Measurements from ENCODE around the gene NPRL2. TPM values are rescaled to one million over a fixed set of nuclear protein-coding genes. Genes with fewer than 3 reads are reported as not detected.

The NPRL2 gene
- total RNA-seq (10 to 100 TPM; 52.8 to 63.8 TPM), polyA plus RNA-seq (10 to 100 TPM; 36.2 to 45.3 (median 36.4) TPM), total RNA-seq (42.1 to 69.4 (median 59.1) reads per million in 6 experiments)

DNA sequence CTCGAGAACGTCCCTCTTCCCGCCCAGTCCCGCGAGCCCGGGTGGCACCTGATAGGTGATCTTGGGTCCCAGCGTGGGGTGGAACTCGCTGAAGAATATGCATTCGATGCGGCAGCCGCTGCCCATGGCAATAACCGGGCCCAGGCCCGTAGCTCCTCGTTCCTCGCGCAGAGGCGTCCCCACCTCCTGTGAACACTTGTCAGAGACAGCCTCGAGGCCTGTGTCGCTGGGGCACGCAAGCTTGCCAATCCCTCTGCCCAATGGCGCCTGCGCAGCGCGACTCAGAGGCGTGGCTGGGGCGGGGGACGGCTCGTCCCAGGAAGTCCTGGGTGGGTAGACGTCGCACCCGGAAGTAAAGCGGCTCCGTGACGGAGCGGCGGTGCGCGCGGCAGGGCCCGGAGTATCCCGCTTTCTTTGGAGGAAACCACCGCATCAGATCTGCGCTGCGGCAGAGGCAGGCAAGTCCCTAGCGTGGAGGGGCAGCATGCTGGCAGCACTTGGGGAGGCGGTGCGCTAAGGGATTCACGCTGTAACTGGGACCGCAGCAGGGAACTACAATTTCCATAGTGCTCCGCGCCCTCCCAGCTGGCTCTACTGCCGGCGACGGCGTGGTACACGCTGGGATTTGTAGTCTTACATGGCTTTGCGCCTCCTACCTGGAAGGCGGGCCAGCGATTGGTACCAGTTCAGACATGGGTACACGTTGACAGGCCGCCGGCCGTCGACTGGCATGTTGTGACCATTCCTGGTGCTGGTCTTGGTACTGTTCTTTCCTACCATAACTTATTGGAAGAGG, at the start of gene NPRL2, which contains the start of gene CYB561D2:
TSS of gene NPRL2 (minus strand) at position 249 of the 796 bp plus-strand sequence. CDS start at position 126, 123 bp downstream.
TSS of gene CYB561D2 (plus strand) at position 336 of the 796 bp plus-strand sequence. CDS start 572 bp downstream, outside the sequence.
- no peaks in the 10 kb centered on the region for H3K9me3 Mint-ChIP-seq
- ATAC-seq (peak; percentile 89 to 90), DNase-seq (peak; percentile 97 to 99 (median 99))
- H3K4me1 Mint-ChIP-seq: peaks cover 34 to 82% (median 68%) of the 10 kb centered on the region in 4 donors
- H3K27ac Mint-ChIP-seq: peak within 1 kb of the TSS; percentile 98 to 100 (median 99)
- no peaks in the 10 kb centered on the region for H3K27me3 Mint-ChIP-seq
- POLR2A ChIA-PET: interaction anchor here (0.5 to 11.6 kb wide), 22 partner anchors 9 to 1355 kb away, joined by 3 to 318 read pairs (median 4); partner anchors contain the start of genes C3orf18, CISH, DCAF1 and HEMK1
- H3K4me3 Mint-ChIP-seq: peak within 1 kb of the TSS; percentile 94 to 99 (median 97)
- H3K36me3 Mint-ChIP-seq: peaks cover 0 to 40% (median 6%) of the 10 kb centered on the region in 3 donors

DNA sequence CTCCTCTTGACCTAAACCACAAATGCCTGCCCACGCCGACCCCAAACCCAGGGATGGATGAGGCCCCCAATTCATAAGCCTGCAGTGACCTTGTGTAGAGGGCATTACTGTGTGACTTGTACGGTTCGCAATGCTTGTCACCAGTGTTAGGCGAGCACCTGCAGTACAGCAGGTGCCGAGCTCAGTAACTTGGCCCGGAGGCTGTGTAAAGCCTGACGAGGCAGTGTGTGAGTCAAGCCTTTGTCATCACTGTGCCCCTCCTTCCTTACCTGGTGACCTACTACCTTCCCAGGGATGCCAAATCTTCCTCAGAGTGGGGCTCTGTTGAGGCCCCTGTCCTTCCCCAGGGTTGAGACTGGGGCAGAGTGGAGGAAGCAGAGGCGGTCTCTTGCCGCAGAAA, 45.9 kb upstream of the NPRL2 start:
- no peaks in the 10 kb centered on the region for H3K36me3 Mint-ChIP-seq
- no peaks in the 10 kb centered on the region for H3K9me3 Mint-ChIP-seq
- no peak overlapping the region for H3K4me3 Mint-ChIP-seq
- POLR2A ChIA-PET: no interaction called here
- peaks cover 0 to 5% (median 2%) of the 10 kb centered on the region in 4 donors for H3K4me1 Mint-ChIP-seq
- H3K27me3 Mint-ChIP-seq: no peaks in the 10 kb centered on the region
- H3K27ac Mint-ChIP-seq: no peak overlapping the region
- ATAC-seq (no peak), DNase-seq (no peak)

DNA sequence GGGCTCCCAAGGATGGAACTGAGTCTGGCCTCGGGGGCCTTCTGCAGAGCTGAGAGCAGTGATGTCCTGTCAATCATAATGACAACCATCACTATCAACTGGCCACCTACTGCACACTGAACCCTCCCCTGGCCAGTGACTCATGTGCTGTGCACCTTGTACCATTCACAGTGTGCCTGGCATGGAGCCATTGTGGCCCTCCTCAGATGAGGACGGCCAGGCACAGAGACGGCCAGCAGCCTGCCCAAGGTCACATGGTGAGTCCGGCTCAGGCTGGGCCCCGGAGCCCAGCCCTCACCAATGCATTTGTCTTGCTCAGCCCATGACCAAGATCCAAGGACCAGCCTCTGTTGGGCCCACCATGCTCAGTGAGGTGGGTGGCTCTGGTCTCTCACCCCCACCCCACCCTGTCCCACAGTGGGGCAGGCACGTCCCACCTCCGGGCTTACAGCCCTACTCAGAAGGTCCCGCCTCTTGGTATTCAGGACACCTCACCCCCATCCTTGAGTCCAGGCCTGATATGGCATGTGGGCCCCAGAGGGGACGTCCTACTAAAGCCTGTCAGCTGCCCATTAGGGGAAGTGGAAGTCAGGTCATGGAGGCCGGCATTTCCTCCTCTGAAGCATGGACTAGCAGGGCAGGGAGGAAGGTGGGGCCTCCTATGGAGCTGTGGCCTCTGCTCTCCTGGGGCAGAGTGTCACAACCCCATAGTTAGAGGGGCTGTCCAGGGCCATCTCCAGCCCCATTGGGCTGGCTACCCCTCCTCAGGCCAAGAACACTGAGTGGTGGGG, 44.7 kb upstream of the NPRL2 start:
- DNase-seq (no peak), ATAC-seq (no peak)
- H3K27ac Mint-ChIP-seq: no peak overlapping the region

DNA sequence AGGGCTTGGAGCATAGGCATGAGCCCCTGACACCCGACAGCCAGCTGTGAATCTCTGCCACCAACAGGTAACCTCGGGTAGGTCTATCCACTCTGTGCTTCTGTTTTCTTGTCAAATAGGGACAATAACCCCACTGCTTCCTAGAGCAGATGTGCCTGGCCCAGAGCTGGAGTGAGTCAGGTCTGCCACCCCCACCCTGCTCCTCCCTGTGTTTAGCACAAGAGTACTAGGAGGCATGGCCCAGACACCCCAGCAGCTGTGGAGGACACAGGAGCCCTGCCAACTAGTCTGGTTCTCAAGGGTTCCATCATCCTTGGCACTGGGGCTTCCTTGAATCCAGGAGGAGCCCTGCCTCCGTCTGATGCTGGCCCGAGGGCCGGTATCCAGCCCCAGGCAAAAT, 42.5 kb upstream of the NPRL2 start:
- no peak overlapping the region for H3K27ac Mint-ChIP-seq
- ATAC-seq (no peak), DNase-seq (no peak)
- H3K4me1 Mint-ChIP-seq: peaks cover 0 to 2% (median under 1%) of the 10 kb centered on the region in 4 donors
- H3K36me3 Mint-ChIP-seq: no peaks in the 10 kb centered on the region
- H3K4me3 Mint-ChIP-seq: no peak overlapping the region
- POLR2A ChIA-PET: no interaction called here
- H3K9me3 Mint-ChIP-seq: no peaks in the 10 kb centered on the region
- H3K27me3 Mint-ChIP-seq: no peaks in the 10 kb centered on the region

More for the DNA sequence above, 44.7 kb upstream of the NPRL2 start:
- Mint-ChIP-seq H3K36me3 (no peaks in the 10 kb centered on the region), H3K4me1 (peaks cover 0 to 5% (median 2%) of the 10 kb centered on the region in 4 donors), H3K9me3 (no peaks in the 10 kb centered on the region), H3K27me3 (no peaks in the 10 kb centered on the region), H3K4me3 (no peak overlapping the region)
- POLR2A ChIA-PET: no interaction called here

DNA sequence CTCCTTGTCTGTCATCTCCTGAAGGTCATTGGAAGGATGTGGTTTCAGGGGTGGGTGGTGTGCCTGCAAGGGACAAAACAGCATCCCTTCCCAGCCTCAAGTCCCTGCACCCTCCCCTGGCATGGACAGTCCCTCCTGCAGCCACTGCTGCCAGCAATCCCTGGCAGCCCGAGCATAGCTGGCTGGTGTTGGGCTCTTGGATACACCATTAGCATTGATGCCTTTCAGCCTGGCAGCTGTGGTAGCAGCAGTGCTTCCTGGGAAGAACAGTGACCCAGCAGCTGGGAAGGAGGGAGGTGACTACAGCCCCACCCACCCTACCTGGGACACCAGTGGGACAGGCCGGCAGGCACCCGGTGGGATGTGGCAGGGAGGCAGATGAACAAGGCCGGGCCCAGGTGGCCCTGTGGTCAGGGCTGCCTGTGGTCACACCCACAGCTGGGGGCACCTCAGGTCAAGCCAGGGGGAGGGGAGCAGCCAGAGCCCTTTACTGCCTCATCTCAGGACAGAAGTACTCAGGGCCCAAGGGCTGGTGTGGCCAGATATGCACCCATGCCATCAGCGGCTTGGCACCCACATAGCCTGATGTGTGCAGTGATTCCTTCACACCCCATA, 41.6 kb upstream of the NPRL2 start:
- no peaks in the 10 kb centered on the region for H3K9me3 Mint-ChIP-seq
- ATAC-seq (no peak), DNase-seq (no peak)
- H3K4me3 Mint-ChIP-seq: peak overlapping the region in 1 of 10 donors; percentile 22
- H3K27me3 Mint-ChIP-seq: no peaks in the 10 kb centered on the region
- peak overlapping the region in 1 of 10 donors; percentile 40 for H3K27ac Mint-ChIP-seq
- peaks cover 0 to 2% (median 0%) of the 10 kb centered on the region in 4 donors for H3K4me1 Mint-ChIP-seq
- H3K36me3 Mint-ChIP-seq: no peaks in the 10 kb centered on the region
- POLR2A ChIA-PET: no interaction called here

DNA sequence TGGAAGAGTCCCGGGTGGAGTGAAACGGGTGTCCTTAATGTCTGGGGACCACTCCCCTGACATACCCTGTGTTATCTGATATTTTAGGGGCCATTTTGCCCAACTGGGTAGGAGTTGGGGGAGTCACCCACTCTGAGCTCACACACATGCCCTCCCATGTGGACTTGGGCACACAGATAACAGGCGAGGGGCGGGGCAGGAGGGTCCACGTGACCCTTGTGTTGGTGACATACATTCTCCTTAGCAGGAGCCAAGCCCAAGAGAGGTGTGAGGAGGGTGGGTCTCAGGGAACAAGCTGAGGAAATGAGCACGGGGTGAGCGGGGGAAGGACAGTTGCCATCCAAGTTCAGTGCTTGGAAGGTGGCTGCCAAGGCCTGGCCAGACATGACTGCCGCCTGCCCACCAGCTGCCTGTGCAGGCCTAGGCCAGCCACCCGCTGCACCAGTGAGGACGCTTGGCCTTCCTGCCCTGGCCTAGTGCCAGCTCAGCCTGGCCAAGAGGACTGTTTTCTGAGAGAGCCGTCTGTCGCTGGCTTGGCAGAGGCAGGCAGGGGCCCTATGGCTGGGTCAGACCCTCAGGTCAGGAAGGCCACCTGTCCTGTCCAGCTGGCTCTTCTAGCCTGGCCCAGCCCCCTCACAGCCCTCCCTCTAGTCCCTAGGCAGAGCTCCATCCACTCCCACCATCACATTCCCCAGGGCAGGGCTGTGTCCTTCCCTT, 40.1 kb upstream of the NPRL2 start:
- Mint-ChIP-seq H3K9me3 (no peaks in the 10 kb centered on the region), H3K27ac (no peak overlapping the region), H3K4me3 (no peak overlapping the region), H3K36me3 (no peaks in the 10 kb centered on the region), H3K4me1 (peaks cover 0 to 2% (median 0%) of the 10 kb centered on the region in 4 donors), H3K27me3 (no peaks in the 10 kb centered on the region)
- ATAC-seq (no peak), DNase-seq (no peak)
- POLR2A ChIA-PET: no interaction called here

DNA sequence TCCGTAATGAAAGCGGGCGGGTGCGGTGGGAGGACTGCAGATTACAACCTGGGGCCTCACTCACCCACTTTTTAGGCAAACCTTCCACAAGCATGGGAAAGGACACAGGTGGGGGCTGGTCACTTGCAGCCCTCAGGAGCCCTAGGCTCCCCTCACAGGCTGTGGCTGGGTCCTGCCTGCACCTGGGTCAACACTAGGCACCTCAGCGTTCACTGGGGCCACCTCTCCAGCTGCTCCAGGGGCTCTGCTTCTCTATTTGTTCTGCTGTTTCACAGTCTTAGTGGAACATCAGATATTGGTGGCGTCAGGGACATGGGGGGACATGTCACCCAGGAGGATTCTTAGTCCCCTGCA, 38.8 kb upstream of the NPRL2 start:
- H3K27me3 Mint-ChIP-seq: no peaks in the 10 kb centered on the region
- no peak for ATAC-seq
- H3K27ac Mint-ChIP-seq: peak overlapping the region in 1 of 10 donors; percentile 77
- H3K9me3 Mint-ChIP-seq: no peaks in the 10 kb centered on the region
- peaks cover 0 to 2% (median 0%) of the 10 kb centered on the region in 4 donors for H3K4me1 Mint-ChIP-seq
- POLR2A ChIA-PET: interaction anchor here (0.6 kb wide), 1 partner anchor 24 kb away, joined by 3 read pairs; no protein-coding TSS in a partner anchor
- no peak for DNase-seq
- H3K4me3 Mint-ChIP-seq: no peak overlapping the region
- no peaks in the 10 kb centered on the region for H3K36me3 Mint-ChIP-seq

DNA sequence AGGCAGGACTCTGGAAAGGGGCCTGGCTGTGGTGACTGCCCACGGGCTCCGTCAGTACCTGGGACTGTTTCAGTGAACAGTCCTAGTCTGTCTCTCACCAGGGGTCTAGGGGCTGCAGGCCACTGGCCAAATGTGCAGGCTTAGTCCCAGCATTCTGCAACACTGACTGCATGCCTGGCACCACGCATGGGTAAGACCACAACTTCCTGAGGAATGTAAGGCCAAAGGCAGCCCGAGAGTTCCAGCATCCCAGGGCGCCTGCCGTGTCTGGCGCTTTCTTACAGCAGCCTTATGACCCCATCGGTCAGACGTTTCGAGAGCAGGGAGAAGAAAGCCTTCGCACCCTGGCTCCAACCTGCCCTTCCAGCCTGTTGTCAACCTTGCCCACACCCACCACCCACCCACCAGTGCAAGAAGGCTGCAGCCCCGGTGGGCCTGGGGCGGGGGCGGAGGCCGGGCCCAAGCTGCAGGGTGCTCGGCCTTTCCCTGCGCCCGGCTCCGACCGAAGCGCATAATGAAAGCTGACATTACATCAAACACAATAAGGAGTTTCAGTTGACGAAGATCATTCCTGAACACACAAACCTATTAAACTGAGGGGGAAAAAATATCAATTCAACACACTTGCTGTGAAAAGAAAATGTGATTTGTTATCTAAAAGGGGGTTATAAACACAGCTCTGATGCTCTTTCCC, 38.3 kb upstream of the NPRL2 start:
- H3K9me3 Mint-ChIP-seq: no peaks in the 10 kb centered on the region
- no peak overlapping the region for H3K27ac Mint-ChIP-seq
- POLR2A ChIA-PET: interaction anchor here (0.6 kb wide), 1 partner anchor 23 kb away, joined by 3 read pairs; no protein-coding TSS in a partner anchor
- no peaks in the 10 kb centered on the region for H3K27me3 Mint-ChIP-seq
- peaks cover 0 to 4% (median 0%) of the 10 kb centered on the region in 4 donors for H3K4me1 Mint-ChIP-seq
- DNase-seq (no peak), ATAC-seq (no peak)
- H3K4me3 Mint-ChIP-seq: no peak overlapping the region
- H3K36me3 Mint-ChIP-seq: no peaks in the 10 kb centered on the region

DNA sequence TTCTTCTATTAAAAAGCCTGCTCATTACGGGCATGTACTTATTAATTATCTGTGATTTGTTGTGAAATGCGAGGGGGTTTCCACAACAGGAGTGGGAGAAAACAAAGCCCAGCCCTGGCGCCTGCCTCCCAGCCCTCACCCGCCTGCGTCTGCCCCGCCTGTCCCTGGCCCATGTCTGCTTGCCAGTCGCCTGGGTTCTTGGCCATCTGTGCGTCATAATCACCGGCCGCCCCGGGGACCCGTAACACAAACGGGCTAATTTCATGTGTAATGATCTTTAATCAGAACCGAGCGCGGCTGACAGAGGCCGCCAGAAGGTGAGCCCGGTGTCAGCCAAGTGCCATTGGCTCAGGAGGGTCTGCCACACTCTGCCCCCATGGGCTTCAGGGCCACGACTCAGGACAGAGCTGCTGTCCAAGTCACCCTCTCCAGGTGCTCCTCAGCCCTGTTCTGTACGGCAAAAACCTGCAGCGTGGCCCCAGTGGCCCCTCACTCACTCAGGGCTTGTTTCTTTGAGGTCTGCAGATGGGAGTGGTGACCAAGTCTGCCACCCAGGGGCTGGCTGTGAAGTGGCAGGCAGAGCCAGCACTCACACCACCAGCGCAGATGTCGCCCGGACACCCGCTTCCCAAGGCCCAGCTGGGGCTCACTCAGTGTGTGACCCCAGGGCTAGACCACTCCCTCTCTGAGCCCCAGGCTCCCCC, 37.6 kb upstream of the NPRL2 start:
- H3K9me3 Mint-ChIP-seq: no peaks in the 10 kb centered on the region
- H3K27me3 Mint-ChIP-seq: no peaks in the 10 kb centered on the region
- ATAC-seq: no peak
- DNase-seq: no peak
- H3K36me3 Mint-ChIP-seq: no peaks in the 10 kb centered on the region
- H3K27ac Mint-ChIP-seq: no peak overlapping the region
- no peak overlapping the region for H3K4me3 Mint-ChIP-seq
- POLR2A ChIA-PET: no interaction called here
- H3K4me1 Mint-ChIP-seq: peaks cover 0 to 4% (median 0%) of the 10 kb centered on the region in 4 donors

DNA sequence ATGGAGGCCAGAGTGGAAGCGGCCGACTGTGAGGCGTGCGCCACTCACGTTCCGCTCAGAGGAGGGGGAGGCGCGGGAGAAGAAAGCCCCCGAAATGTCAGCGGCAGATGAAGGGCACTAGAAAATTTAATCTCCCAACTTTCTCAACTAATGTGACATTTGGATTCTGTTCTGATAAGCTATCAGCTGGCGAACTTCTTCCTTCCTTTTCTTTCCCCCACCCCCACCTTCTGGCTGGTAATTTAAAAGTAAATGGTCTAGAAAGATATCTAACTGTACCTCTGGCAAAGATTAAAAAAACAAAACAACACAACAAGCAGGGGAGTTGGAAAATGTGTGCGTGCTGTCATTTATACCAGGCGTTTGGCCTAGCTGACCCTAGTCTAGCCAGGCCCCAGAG, 35.2 kb upstream of the NPRL2 start:
- POLR2A ChIA-PET: no interaction called here
- H3K27me3 Mint-ChIP-seq: no peaks in the 10 kb centered on the region
- H3K36me3 Mint-ChIP-seq: no peaks in the 10 kb centered on the region
- H3K27ac Mint-ChIP-seq: no peak overlapping the region
- peaks cover 0 to 3% (median 0%) of the 10 kb centered on the region in 4 donors for H3K4me1 Mint-ChIP-seq
- H3K9me3 Mint-ChIP-seq: no peaks in the 10 kb centered on the region
- DNase-seq (no peak), ATAC-seq (no peak)
- H3K4me3 Mint-ChIP-seq: no peak overlapping the region

DNA sequence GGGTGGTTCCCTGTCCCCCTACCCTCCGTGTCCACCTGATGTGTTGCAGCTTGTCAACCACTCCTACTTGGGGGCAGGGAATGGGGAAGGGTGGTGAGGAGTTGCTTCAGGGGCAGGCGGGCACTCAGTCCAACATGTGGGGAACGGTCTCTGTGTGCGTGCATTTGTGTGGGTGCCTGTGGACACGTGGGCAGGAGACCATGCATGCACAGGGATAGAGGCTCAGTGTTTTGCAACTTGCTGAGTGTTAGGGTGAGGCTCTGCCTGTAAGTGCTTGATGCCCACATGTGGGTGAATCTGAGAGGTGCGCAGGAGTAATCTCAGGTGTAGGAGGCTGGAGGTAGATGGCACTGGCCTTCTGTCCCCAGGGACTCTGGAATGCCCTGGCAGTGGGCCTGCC, 33.2 kb upstream of the NPRL2 start:
- no peaks in the 10 kb centered on the region for H3K27me3 Mint-ChIP-seq
- no peak for ATAC-seq
- H3K9me3 Mint-ChIP-seq: no peaks in the 10 kb centered on the region
- peaks cover 0 to 5% (median 0%) of the 10 kb centered on the region in 4 donors for H3K4me1 Mint-ChIP-seq
- POLR2A ChIA-PET: no interaction called here
- no peak for DNase-seq
- H3K4me3 Mint-ChIP-seq: no peak overlapping the region
- no peak overlapping the region for H3K27ac Mint-ChIP-seq
- no peaks in the 10 kb centered on the region for H3K36me3 Mint-ChIP-seq

All from naive thymus-derived CD8-positive, alpha-beta T cell (primary cell).